Measurements from ENCODE around the gene VAV3.

DNA sequence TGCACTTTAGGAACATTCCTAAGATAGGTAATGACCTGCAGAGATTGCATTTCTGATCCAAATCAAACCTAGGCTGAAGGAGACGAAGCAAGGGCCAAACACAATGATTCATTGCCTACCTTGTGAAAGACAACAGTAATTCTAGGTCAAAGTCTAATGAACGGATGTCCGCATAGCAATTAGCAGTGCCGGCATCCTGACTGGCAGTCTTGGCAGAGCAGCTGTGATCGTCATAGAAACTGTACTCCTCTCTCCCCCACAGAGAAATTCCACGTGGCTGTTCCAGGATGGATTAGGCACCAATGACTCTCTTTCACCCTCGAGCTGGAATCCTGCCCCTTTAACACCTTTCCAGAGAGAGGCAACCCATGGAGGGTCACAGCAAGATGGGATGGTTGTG lies 28.9 kb upstream of the VAV3 start:
- TF ChIP-seq, protein P1, sequence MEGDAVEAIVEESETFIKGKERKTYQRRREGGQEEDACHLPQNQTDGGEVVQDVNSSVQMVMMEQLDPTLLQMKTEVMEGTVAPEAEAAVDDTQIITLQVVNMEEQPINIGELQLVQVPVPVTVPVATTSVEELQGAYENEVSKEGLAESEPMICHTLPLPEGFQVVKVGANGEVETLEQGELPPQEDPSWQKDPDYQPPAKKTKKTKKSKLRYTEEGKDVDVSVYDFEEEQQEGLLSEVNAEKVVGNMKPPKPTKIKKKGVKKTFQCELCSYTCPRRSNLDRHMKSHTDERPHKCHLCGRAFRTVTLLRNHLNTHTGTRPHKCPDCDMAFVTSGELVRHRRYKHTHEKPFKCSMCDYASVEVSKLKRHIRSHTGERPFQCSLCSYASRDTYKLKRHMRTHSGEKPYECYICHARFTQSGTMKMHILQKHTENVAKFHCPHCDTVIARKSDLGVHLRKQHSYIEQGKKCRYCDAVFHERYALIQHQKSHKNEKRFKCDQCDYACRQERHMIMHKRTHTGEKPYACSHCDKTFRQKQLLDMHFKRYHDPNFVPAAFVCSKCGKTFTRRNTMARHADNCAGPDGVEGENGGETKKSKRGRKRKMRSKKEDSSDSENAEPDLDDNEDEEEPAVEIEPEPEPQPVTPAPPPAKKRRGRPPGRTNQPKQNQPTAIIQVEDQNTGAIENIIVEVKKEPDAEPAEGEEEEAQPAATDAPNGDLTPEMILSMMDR (IDR thresholded peaks at IDR 0.05): no peak
- no peak for TF ChIP-seq EP300 (IDR thresholded peaks at IDR 0.05)
- peak in 1 of 2 donors; percentile 51 for TF ChIP-seq POLR2AphosphoS5 (IDR thresholded peaks at IDR 0.05)
- TF ChIP-seq POLR2A (IDR thresholded peaks at IDR 0.05; ENCODE audit: low read depth): no peak
